B cell (primary cell): ENCODE data around the gene MRPS6. TPM values are rescaled to one million over a fixed set of nuclear protein-coding genes. Genes with fewer than 3 reads are reported as not detected.

ENCODE experiments used
- ATAC-seq: fragments of 200-7000 bp; cut with Tn5 transposase; one replicate; pipeline ENCODE4 v1.10.0; 2021; ENCODE audit warnings: low read depth, mild to moderate bottlenecking, moderate number of reproducible peaks, moderate library complexity
- CTCF ChIA-PET: fragments of 350-600 bp; sonication (Branson Sonifier 250); formaldehyde crosslinking; loops from one replicate; lab custom pipeline; 2021; ENCODE audit warnings: antibody characterized with exemption, inconsistent platforms; lab: Charles Lee
- POLR2A ChIA-PET: fragments of 350-600 bp; sonication (Branson Sonifier 250); formaldehyde crosslinking; loops from one replicate; lab custom pipeline; 2021; ENCODE audit warnings: antibody characterized with exemption; lab: Charles Lee
- DNase-seq: peaks from one replicate; pipeline ENCODE4 v3.0.0; 2013
- H2AFZ ChIP-seq: 2 replicates; pipeline ENCODE4 v1.6.1; 2012; ENCODE audit warnings: mild to moderate bottlenecking, low read depth, low read length; ENCODE audit not compliant: insufficient read depth, poor library complexity, severe bottlenecking
- H3K27ac ChIP-seq, 2 donors: 1 replicate in 1 of 2; 2 replicates in 1 of 2; pipeline ENCODE4 v1.5.1; 2012 to 2013; ENCODE audit warnings: low read length in 2 of 2, mild to moderate bottlenecking in 2 of 2, moderate library complexity in 1 of 2
- H3K27me3 ChIP-seq, 4 experiments: fragments of 200-600 bp in 1 of 4; sonication (generic) in 1 of 4; replicated peaks in 1 of 4; 1 replicate in 2 of 4; 2 replicates in 2 of 4; pipeline versions ENCODE4 v1.6.1 to v1.7.0; 2013 to 2016; ENCODE audit warnings: low read length in 3 of 4, mild to moderate bottlenecking in 2 of 4, mixed read lengths in 1 of 4, moderate library complexity in 1 of 4; ENCODE audit not compliant: insufficient read depth in 4 of 4, control insufficient read depth in 3 of 4; ENCODE audit errors: control extremely low read depth in 1 of 4
- H3K36me3 ChIP-seq, 2 experiments: replicated peaks in 1 of 2; 1 replicate in 1 of 2; 2 replicates in 1 of 2; pipeline versions ENCODE4 v1.6.1 to v1.7.1; 2013; ENCODE audit warnings: low read length in 1 of 2; ENCODE audit not compliant: insufficient read depth in 2 of 2, control insufficient read depth in 1 of 2; ENCODE audit errors: control extremely low read depth in 1 of 2, extremely low read depth in 1 of 2
- H3K4me1 ChIP-seq, 2 donors: fragments of 200-600 bp in 1 of 2; sonication (generic) in 1 of 2; 1 replicate in 1 of 2; 2 replicates in 1 of 2; pipeline versions ENCODE4 v1.5.1 to v1.6.1; 2013 to 2017; ENCODE audit warnings: low read length in 2 of 2; ENCODE audit not compliant: control insufficient read depth in 2 of 2, insufficient read depth in 2 of 2
- H3K4me2 ChIP-seq: replicated peaks from 2 replicates; pipeline ENCODE3; 2012; ENCODE audit warnings: mild to moderate bottlenecking, low read depth, low read length; ENCODE audit not compliant: poor library complexity, severe bottlenecking
- H3K4me3 ChIP-seq, 5 experiments: fragments of 200-600 bp in 1 of 5; sonication (generic) in 1 of 5; 1 replicate in 3 of 5; 2 replicates in 2 of 5; pipeline versions ENCODE4 v1.5.1 to v1.7.0; 2011 to 2016; ENCODE audit warnings: low read length in 4 of 5, mild to moderate bottlenecking in 4 of 5, low read depth in 2 of 5, control low read depth in 1 of 5, moderate library complexity in 1 of 5; ENCODE audit not compliant: insufficient read depth in 1 of 5; ENCODE audit errors: control extremely low read depth in 1 of 5, extremely low read depth in 1 of 5
- H3K79me2 ChIP-seq: fragments of 200-600 bp; sonication (generic); one replicate; pipeline ENCODE4 v1.6.0; 2016; ENCODE audit warnings: low read length; ENCODE audit not compliant: control insufficient read depth, insufficient read depth
- H3K9ac ChIP-seq: fragments of 200-600 bp; sonication (generic); 2 replicates; pipeline ENCODE4 v1.6.1; 2017; ENCODE audit warnings: mild to moderate bottlenecking, low read length, moderate library complexity
- H3K9me3 ChIP-seq, 3 donors: one replicate each; pipeline versions ENCODE4 v1.6.1 to v1.7.1; 2013; ENCODE audit warnings: low read length in 2 of 3; ENCODE audit not compliant: control insufficient read depth in 2 of 3, insufficient read depth in 1 of 3; ENCODE audit errors: control extremely low read depth in 1 of 3
- H4K20me1 ChIP-seq: 2 replicates; pipeline ENCODE4 v1.6.0; 2012; ENCODE audit warnings: mild to moderate bottlenecking, low read length; ENCODE audit not compliant: insufficient read depth, control insufficient read depth, poor library complexity, severe bottlenecking
- H3K27ac Mint-ChIP-seq: one replicate; pipeline ENCODE4 v1.8.0; 2021; ENCODE audit warnings: mixed read lengths
- H3K27me3 Mint-ChIP-seq: one replicate; pipeline ENCODE4 v1.8.0; 2021; ENCODE audit warnings: mixed read lengths
- H3K4me1 Mint-ChIP-seq: one replicate; pipeline ENCODE4 v1.8.0; 2021; ENCODE audit warnings: mixed read lengths
- H3K4me3 Mint-ChIP-seq: one replicate; pipeline ENCODE4 v1.8.0; 2021; ENCODE audit warnings: mixed read lengths
- H3K9me3 Mint-ChIP-seq: one replicate; pipeline ENCODE4 v1.8.0; 2022; ENCODE audit warnings: mixed read lengths; ENCODE audit not compliant: insufficient read depth
- CTCF ChIP-seq: fragments of 200-600 bp; IDR thresholded peaks from one replicate; pipeline ENCODE4 v1.8.0; 2022; ENCODE audit warnings: antibody characterized with exemption, mild to moderate bottlenecking
- EZH2 ChIP-seq: IDR thresholded peaks from 2 replicates; pipeline ENCODE4 v1.6.1; 2012; ENCODE audit warnings: borderline replicate concordance, low read depth, mild to moderate bottlenecking, moderate library complexity, low read length; ENCODE audit not compliant: insufficient read depth, poor library complexity, severe bottlenecking
- WGBS: methylation state at CpG from one replicate; pipeline ENCODE4 v1.1.5; 2013; ENCODE audit warnings: missing lambda C conversion rate; ENCODE audit not compliant: insufficient coverage; 5-methylcytosine and 5-hydroxymethylcytosine counted together
- intact Hi-C: fragments of 100-400 bp; cut with micrococcal nuclease; formaldehyde crosslinking; loops from one replicate; pipeline ENCODE4 v1.10.0; 2022
- polyA plus RNA-seq: library from polyadenylated mRNA; depleted of rRNA; stranded (reverse); fragments of >200 nt; gene quantifications from 2 replicates; pipeline ENCODE4 v1.2.3, GENCODE V29; 2012
- total RNA-seq, 2 donors: library from RNA; stranded (reverse); fragments of 120-200 nt in 1 of 2; gene quantifications; 1 replicate in 1 of 2; 2 replicates in 1 of 2; pipeline versions ENCODE4 v1.2.3 to v1.2.4, GENCODE V29; 2013 to 2022

MRPS6 gene
- total and polyA plus RNA-seq, 2 donors (not counting 1 experiment from before 2014, with no cell fraction given) = 15.7 to 37.9 TPM

- Histone ChIP-seq H3K27me3 (no peaks in the 10 kb centered on the region), H3K27ac (no peak overlapping the region), H3K4me1 (no peaks in the 10 kb centered on the region), H3K4me2 (no peak overlapping the region), H2AFZ (no peak overlapping the region), H3K4me3 (no peak overlapping the region), H3K36me3 (no peaks in the 10 kb centered on the region), H3K79me2 (peaks cover 42% of the 10 kb centered on the region), H3K9ac (no peak overlapping the region), H4K20me1 (peaks cover 20% of the 10 kb centered on the region), H3K9me3 (no peaks in the 10 kb centered on the region)
- no peak for DNase-seq
- WGBS = no CpG with 5 or more reads among the region's 2 CpGs
- H3K27me3 Mint-ChIP-seq = no peaks in the 10 kb centered on the region
- intact Hi-C loops = no loop called here
- no peaks in the 10 kb centered on the region for H3K9me3 Mint-ChIP-seq
- no peak overlapping the region for H3K27ac Mint-ChIP-seq
- TF ChIP-seq EZH2 (no peak), CTCF (no peak)
- no peak overlapping the region for H3K4me3 Mint-ChIP-seq
- H3K4me1 Mint-ChIP-seq = peaks cover 31% of the 10 kb centered on the region
- ChIA-PET CTCF (interaction anchor here (1.0 kb wide), 1 partner anchor 190 kb away, joined by 4 read pairs; no protein-coding TSS in a partner anchor), POLR2A (no interaction called here)
- ATAC-seq = no peak
These were observed 40.5 kb downstream of the MRPS6 start for GRCh38 chr21:34113842-34114241.

GRCh38 chr21:34115160-34115559 is 41.8 kb downstream of the MRPS6 start:
- no peak for ATAC-seq
- DNase-seq = no peak
- Histone ChIP-seq H3K4me2 (no peak overlapping the region), H3K36me3 (no peaks in the 10 kb centered on the region), H3K4me3 (no peak overlapping the region), H3K9ac (no peak overlapping the region), H4K20me1 (peaks cover 15% of the 10 kb centered on the region), H3K27ac (no peak overlapping the region), H3K9me3 (no peaks in the 10 kb centered on the region), H3K4me1 (no peaks in the 10 kb centered on the region), H2AFZ (no peak overlapping the region), H3K79me2 (peaks cover 43% of the 10 kb centered on the region), H3K27me3 (no peaks in the 10 kb centered on the region)
- Mint-ChIP-seq H3K9me3 (no peaks in the 10 kb centered on the region), H3K27me3 (no peaks in the 10 kb centered on the region), H3K4me3 (no peak overlapping the region), H3K4me1 (peaks cover 37% of the 10 kb centered on the region), H3K27ac (no peak overlapping the region)
- intact Hi-C loops = no loop called here
- no peak for TF ChIP-seq EZH2
- no peak for TF ChIP-seq CTCF
- WGBS = no CpG with 5 or more reads among the region's 1 CpG
- ChIA-PET POLR2A (no interaction called here), CTCF (no interaction called here)
